Measurements from ENCODE around the gene ARNT2. TPM values are rescaled to one million over a fixed set of nuclear protein-coding genes. Genes with fewer than 3 reads are reported as not detected.
"Not testable (repeated sequence)": the region's sequence is repeated elsewhere in the genome, so short reads cannot be mapped to it uniquely, and the experiment has no call there.

ARNT2 gene
- total and polyA plus RNA-seq, 12 donors: 0.71 to 6.7 (median 4.0) TPM

GRCh38 chr15:80641384-80641783 is 237.2 kb downstream of the ARNT2 start:
- H3K27me3 ChIP-seq: no peaks in the 10 kb centered on the region
- no peaks in the 10 kb centered on the region for H3K36me3 ChIP-seq
- no peak for TF ChIP-seq CTCF (IDR thresholded peaks at IDR 0.05)
- DNase-seq (no peak), ATAC-seq (no peak)
- 91% methylated on average over 7 of the region's 7 CpGs for WGBS, 2 donors
- intact Hi-C loops (cut with DNase I): no loop called here
- no peak overlapping the region for H3K4me3 ChIP-seq
- H3K9me3 ChIP-seq: peaks cover 0 to 9% (median 0%) of the 10 kb centered on the region in 11 donors
- no peak overlapping the region for H3K27ac ChIP-seq
- peaks cover 0 to 8% (median 0%) of the 10 kb centered on the region in 9 donors for H3K4me1 ChIP-seq

DNA sequence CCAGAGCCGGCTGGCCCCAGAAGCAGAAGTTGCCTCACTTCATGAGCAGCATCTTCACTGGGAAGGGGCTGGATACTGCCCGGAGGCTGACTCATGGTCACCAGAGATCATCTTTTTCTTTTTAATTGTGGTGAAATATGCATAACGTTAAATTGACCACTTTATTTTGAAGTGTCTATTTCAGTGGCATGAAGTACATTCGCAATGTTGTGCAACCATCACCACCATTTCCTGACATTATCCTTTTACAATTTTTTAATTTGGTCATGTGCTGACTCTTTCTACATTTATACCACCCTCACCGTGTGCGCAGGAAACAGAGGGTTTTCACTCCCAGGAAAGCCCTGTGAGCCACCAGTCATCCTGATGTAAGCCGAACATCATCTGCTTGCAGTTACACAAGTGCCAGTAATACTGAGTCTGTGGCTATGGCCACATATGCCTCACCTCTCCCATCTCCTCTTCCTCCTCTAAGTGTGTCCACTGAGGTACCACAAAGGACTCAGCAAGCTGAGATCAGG is 239.3 kb downstream of the ARNT2 start:
- ATAC-seq: no peak
- Histone ChIP-seq H3K4me3 (no peak overlapping the region), H3K36me3 (no peaks in the 10 kb centered on the region), H3K4me1 (peaks cover 0 to 8% (median 0%) of the 10 kb centered on the region in 9 donors), H3K9me3 (peaks cover 0 to 9% (median 0%) of the 10 kb centered on the region in 11 donors), H3K27me3 (no peaks in the 10 kb centered on the region), H3K27ac (no peak overlapping the region)
- no peak for DNase-seq
- WGBS, 2 donors: 71 to 72% methylated on average over 7 of the region's 7 CpGs
- TF ChIP-seq CTCF (IDR thresholded peaks at IDR 0.05): no peak
- intact Hi-C loops (cut with DNase I): no loop called here

DNA sequence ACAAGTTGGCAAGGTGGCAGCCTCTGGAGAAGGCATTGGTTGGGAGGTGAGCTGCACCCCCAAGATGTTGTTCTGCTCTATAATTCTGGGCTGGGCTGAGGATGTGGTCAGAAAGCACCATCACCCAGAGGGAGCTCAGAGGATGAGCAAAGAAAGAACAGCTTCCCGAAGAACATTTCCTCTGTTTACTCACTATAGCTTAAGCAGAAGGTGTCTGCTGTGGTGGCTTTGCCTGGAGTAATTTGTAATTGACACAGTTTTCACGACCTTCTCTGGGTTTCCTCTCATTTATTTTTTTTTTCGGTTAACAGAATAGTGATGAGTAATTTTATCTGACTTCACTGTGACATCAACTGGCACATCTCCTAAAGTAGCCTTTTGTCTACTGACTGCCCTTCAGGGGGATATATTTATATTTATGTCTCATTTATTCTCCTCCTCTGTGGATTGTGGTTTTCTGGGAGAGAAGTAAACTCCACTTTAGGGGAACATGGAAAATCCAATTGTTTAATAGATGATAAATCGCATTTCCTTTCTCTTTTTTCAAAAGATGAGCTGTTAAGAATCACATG is 241.4 kb downstream of the ARNT2 start:
- intact Hi-C loops (cut with DNase I): no loop called here
- ATAC-seq (no peak), DNase-seq (no peak)
- Histone ChIP-seq H3K9me3 (peaks cover 0 to 8% (median 0%) of the 10 kb centered on the region in 11 donors), H3K36me3 (no peaks in the 10 kb centered on the region), H3K27me3 (no peaks in the 10 kb centered on the region), H3K4me1 (no peaks in the 10 kb centered on the region), H3K27ac (no peak overlapping the region), H3K4me3 (no peak overlapping the region)
- 55 to 75% methylated on average over 4 of the region's 4 CpGs for WGBS, 2 donors
- TF ChIP-seq CTCF (IDR thresholded peaks at IDR 0.05): no peak

DNA sequence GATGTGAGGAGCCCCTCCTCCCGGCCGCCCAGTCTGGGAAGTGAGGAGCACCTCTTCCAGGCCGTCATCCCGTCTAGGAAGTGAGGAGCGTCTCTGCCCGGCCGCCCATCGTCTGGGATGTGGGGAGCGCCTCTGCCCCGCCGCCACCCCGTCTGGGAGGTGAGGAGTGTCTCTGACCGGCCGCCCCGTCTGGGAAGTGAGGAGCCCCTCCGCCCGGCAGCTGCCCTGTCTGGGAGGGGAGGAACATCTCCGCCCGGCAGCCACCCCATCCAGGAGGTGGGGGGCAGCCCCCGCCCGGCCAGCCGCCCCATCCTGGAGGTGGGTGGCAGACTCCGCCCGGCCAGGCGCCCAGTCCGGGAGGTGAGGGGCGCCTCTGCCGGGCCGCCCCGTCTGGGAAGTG is 243.2 kb downstream of the ARNT2 start:
- H3K27ac ChIP-seq; H3K36me3 ChIP-seq; DNase-seq; H3K27me3 ChIP-seq; ATAC-seq; intact Hi-C loops (cut with DNase I); H3K4me1 ChIP-seq; H3K4me3 ChIP-seq: not testable (repeated sequence)
- peaks cover 0 to 18% (median 13%) of the 10 kb centered on the region in 11 donors for H3K9me3 ChIP-seq
- 97% methylated on average over 30 of the region's 30 CpGs for WGBS, 2 donors

Small RNA genes lying within 50 kb of the gene (microRNA-seq; reads per million reads assigned to microRNA genes)
- gene MIR5572: 0 reads per million in 2 donors

Other genes with a start within 250 kb of the ARNT2 start
- gene CTXND1, start 152.2 kb upstream of the ARNT2 start, total RNA-seq: 1 to 10 TPM in 7 of 10 donors, under 1 TPM in 3; 0.11 to 8.3 (median 2.2) TPM
- 1 to 10 TPM in 1 of 2 donors, under 1 TPM in 1; 0.80 to 1.8 TPM for gene CTXND1, start 152.2 kb upstream of the ARNT2 start, polyA plus RNA-seq